Posterior cingulate gyrus (tissue), 11 donors: ENCODE data around the gene AIF1L.

Experiments
- DNase-seq, 10 donors: peaks; one replicate each; pipeline versions ENCODE4 v3.0.0 to v3.0.0-alpha.2; 2020 to 2021; ENCODE audit warnings: mixed read lengths in 3 of 10
- intact Hi-C: fragments of 100-400 bp; cut with DNase I; formaldehyde crosslinking; loops from one replicate; pipeline ENCODE4 v1.15.1; 2023

Gene AIF1L

GRCh38 chr9:131076347-131077195 lies 19.8 kb upstream of the AIF1L start:
- intact Hi-C loops: no loop called here
- no peak for DNase-seq

GRCh38 chr9:131078427-131079366 lies 17.6 kb upstream of the AIF1L start:
- DNase-seq: no peak
- intact Hi-C loops: no loop called here

DNA sequence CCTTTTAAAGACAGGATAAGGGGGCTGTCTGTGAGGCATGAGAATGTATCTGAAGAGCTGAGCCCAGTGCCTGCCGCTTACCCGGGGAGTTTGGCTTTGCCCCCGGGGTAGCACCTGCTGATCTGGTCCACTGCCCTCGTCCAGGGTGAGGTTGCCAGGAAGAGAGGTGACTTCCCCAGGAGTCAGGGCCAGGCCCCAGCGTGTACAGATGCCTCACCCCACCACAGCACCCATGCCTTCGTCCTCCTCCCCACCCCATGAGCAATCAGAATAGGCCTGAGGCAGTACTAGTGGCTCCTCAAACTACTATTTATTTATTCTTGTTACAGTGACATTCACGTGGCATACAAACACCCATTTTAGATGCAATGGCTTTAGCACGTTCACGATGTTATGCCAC lies 15.7 kb upstream of the AIF1L start:
- intact Hi-C loops: no loop called here

GRCh38 chr9:131081868-131082267 lies 14.5 kb upstream of the AIF1L start:
- no peak for DNase-seq
- intact Hi-C loops: no loop called here

More for the DNA sequence above, 15.7 kb upstream of the AIF1L start:
- DNase-seq: no peak

- DNase-seq: no peak
- intact Hi-C loops: no loop called here
Measured at GRCh38 chr9:131082774-131083512, 13.4 kb upstream of the AIF1L start.

DNA sequence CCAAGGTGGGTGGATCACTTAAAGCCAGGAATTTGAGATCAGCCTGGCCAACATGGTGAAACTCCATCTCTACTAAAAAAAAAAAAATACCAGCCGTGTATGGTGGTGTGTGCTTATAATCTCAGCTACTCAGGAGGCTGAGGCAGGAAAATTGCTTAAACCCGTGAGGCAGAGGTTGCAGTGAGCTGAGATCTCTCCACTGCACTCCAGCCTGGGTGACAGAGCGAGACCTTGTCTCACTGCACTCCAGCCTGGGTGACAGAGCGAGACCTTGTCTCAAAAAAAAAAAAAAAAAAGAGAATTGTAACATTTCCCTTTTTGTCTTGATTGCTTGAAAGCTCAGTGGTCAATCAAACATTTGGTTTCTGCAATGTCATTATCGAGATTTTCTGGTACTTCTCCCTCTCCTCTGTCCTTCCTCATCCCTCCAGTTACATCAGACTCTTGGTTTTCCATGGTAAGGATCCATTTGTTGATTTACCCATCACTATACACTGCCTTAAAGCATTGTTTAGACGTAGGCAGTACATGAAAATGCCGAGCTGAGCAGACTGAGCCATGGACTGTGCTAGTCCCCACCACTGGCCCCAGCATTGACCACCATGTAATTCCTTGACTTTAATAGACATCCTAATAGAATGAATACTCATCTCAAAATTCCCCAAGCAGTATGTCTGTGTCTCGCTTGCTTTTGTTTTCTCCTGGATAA lies 11.5 kb upstream of the AIF1L start:
- intact Hi-C loops: no loop called here
- no peak for DNase-seq

- intact Hi-C loops: no loop called here
- DNase-seq: peak in 1 of 10 donors; percentile 72
Measured at GRCh38 chr9:131085370-131086122, 10.8 kb upstream of the AIF1L start.

DNA sequence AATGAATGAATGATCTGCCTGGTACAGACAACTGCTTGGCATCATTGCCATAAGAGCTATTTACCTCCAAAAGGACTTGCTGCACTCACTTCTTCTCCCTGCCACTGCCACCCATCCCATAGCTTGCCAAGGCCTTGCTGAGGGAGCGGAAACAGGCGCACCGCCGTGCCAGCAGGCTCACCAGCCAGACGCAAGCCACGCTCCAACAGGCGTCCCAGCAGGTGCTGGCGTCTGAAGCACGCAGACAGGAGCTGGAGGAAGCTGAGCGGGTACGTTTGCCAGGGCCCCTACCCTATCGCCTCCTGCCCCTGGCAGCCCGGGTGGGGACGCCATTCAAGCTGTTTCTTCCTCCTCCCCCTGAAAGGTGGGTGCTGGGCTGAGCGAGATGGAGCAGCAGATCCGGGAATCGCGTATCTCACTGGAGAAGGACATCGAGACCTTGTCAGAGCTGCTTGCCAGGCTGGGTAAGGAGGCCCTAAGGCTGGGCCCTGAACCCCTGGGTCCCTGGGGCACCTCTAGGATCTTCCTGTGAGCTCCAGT lies 8.9 kb upstream of the AIF1L start:
- no peak for DNase-seq
- intact Hi-C loops: no loop called here

GRCh38 chr9:131090025-131090787 lies 6.1 kb upstream of the AIF1L start:
- intact Hi-C loops: no loop called here
- DNase-seq: peak in 1 of 10 donors; percentile 66

DNA sequence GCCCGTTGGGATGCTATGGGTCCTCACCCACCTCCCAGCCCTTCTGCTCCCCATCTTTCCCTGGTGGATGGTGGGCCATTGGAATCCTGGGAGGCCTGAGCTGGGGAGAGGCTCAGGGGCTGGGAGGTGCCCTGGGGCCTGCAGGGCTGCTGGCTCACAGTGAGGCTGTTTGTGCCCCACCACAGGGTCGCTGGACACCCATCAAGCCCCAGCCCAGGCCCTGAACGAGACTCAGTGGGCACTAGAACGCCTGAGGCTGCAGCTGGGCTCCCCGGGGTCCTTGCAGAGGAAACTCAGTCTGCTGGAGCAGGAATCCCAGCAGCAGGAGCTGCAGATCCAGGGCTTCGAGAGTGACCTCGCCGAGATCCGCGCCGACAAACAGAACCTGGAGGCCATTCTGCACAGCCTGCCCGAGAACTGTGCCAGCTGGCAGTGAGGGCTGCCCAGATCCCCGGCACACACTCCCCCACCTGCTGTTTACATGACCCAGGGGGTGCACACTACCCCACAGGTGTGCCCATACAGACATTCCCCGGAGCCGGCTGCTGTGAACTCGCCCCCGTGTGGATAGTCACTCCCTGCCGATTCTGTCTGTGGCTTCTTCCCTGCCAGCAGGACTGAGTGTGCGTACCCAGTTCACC lies 4.9 kb upstream of the AIF1L start:
- no peak for DNase-seq
- intact Hi-C loops: no loop called here

- intact Hi-C loops: no loop called here
- DNase-seq: no peak
Measured at GRCh38 chr9:131092030-131092429, 4.3 kb upstream of the AIF1L start.

DNA sequence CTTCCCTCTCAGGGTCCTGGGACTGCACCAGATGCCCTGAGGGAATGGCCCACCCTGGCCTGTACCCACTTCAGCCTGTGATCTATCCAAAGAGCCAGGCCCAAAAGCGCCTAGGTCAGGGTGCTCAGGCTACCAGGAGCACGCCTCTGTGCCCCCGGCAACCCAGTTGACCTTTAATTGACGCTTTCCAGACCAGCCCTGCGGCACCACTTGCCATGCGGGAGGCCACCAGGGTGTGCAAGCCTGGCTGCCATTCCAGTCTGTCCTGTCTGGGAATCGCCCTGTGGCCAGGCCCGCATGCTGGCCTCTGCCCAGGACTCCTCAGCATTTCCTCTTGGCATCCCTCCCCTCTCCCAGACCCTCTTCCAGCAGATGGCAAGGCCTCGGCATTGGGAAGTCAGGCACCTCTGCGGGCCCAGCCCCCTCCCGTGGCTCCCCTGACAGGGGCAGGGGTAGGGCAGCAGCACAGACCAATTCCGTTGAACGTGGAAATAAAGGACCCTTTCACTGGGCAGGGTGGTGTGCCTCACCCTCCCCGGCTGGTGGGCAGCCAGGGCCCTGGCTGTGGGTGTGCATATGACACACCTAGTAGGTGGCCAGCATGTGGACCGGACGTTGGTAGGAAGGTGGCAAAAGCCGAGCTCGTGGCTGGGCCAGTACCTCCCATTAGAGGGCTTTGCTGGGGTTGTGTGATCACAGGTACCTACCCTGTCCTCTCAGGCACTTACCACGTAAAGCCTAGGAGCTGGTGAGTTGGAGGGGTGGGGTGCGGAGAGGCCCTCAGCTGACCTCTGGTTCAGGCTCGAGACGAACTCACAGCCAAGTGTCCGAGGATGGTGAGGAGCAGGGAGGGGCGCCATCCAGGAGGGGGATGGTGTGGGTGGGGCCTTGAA lies 3.5 kb upstream of the AIF1L start:
- intact Hi-C loops: no loop called here
- DNase-seq: no peak

DNA sequence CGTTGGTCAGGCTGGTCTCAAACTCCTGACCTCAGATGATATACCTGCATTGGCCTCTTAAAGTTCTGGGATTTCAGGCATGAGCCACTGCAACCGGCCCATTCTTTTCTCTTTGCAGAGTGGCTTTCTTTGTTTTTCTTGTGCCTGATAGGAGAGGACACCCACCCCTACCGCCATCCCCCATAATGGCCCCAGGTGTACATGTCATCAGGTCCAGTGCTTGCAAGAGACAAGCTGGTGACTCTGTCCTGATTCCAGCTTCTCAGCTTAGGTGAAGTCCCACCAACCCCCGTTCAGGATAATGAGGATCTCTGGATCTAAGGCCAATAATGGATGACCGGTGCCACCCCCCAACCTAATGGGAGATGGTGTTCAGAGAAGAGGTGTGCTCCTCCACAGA lies 2.3 kb upstream of the AIF1L start:
- DNase-seq: no peak
- intact Hi-C loops: no loop called here

GRCh38 chr9:131094622-131095021 lies 1.7 kb upstream of the AIF1L start:
- intact Hi-C loops: no loop called here
- DNase-seq: no peak

DNA sequence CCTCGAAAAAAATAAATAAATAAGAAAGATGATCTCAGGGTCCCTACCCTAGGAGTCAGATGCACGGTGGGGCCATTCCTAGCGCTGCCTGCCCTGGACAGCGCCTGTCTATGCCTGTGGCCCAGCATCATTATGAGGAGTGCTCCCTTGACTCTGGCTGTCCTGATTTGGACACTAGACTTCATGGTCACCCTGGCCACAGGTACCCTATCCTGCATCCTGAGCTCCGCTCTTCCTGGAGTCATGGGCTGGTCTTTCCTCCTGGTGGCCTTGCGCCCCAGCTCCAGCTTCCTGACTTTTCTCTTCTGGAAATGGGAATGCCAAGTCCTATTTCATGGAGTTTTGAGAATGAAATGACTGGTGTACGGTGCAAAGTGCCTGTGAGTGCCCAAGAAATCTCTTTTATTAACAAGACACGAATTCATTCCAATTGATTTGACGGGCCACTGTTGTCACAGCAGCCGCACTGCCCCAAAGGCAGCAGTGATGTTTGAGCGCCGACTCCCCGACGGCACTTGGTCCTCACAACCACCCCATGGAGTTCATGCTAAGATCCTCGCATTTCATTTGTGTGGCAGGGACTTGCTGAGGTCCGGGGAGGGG lies 564 bp upstream of the AIF1L start:
- intact Hi-C loops: loop anchor here (1.0 kb wide), 1 partner anchor 17 kb away; no protein-coding TSS in a partner anchor
- no peak for DNase-seq
